MG63 (cell line): ENCODE results near the gene MEG3. TPM values are rescaled to one million over a fixed set of nuclear protein-coding genes. Genes with fewer than 3 reads are reported as not detected.

Experiments used
- DNase-seq: peaks from one replicate; pipeline ENCODE4 v3.0.0-alpha.2; 2020
- H3K27me3 ChIP-seq: fragments of 250-450 bp; sonication (Bioruptor Pico); 2 replicates; pipeline ENCODE4 v1.5.1; 2020; ENCODE audit warnings: mild to moderate bottlenecking, moderate library complexity
- H3K36me3 ChIP-seq: fragments of 250-450 bp; sonication (Bioruptor Pico); 2 replicates; pipeline ENCODE4 v1.5.1; 2020; ENCODE audit warnings: mild to moderate bottlenecking, moderate library complexity
- H3K4me3 ChIP-seq: fragments of 250-450 bp; sonication (Bioruptor Pico); 2 replicates; pipeline ENCODE4 v1.5.1; 2020; ENCODE audit warnings: mild to moderate bottlenecking, moderate library complexity
- H3K9me3 ChIP-seq: fragments of 250-450 bp; sonication (Bioruptor Pico); 2 replicates; pipeline ENCODE4 v1.5.1; 2020; ENCODE audit warnings: mild to moderate bottlenecking, moderate library complexity
- total RNA-seq: library from RNA; depleted of rRNA; stranded (reverse); fragments of >200 nt; shearing (Covaris generic); gene quantifications from 2 replicates; pipeline ENCODE4 v1.2.3, GENCODE V29; 2014; ENCODE audit warnings: low replicate concordance

Gene MEG3
- total RNA-seq, 1 experiment from 2014 or later, result not detected

DNA sequence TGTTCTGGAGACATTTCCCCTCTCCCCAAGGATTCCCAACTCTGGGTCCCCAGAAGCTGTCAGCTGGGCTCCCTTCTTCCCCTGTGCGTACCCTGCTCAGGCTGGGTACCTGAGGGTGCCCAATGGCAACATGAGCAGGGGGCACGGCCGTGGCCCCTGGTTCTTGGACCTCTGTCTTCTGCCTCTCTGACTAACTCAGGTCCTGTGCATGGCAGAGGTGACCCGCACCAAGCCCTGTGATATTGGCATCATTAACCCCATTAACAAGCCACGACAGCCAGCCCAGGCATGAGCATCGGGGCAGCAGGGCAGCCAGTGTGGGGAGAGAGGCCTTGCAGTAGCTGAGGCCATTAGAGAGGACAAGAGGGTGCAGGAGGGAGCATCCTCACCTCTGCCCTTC is 49.2 kb downstream of the MEG3 start:
- no peak for DNase-seq
- H3K4me3 ChIP-seq, result no peak overlapping the region
- no peaks in the 10 kb centered on the region for H3K27me3 ChIP-seq
- H3K9me3 ChIP-seq, result no peaks in the 10 kb centered on the region
- H3K36me3 ChIP-seq, result no peaks in the 10 kb centered on the region

DNA sequence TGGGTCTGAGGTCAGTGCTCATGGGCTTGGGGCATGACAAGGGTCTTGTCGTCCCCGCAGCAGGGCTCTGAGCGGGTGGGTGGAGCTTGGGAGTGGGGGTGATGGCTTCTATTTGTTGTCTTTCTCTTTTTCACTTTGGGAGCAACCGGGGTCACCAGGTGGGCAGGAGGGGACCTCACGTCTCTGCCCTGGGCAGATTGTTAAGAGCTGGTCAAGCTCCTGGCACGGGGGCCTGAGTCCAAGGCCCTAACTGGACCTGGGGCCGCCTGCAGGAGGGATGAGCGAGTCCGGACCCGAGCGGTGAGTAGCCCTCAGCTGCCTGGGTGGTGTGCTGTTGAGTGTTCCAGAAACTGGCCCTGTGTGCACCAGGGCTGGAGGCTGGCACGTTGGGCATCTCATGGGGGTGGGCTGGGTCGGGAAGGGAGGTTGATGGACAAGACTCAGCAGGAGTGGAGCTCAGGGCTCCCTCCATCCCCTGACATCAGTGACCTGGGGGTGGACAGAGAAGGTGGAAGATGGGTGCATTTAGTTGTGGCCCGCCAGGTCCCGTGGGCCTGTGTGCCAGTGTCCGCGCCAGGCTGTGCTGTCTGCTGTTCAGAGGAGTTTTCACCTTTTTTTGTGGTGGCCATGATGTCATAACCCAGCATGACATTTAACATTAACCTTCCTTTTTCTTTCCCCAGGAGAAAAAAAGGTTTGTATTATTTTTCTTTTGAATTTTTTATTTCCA is 50.1 kb downstream of the MEG3 start:
- H3K36me3 ChIP-seq, result no peaks in the 10 kb centered on the region
- DNase-seq, result no peak
- H3K4me3 ChIP-seq, result no peak overlapping the region
- no peaks in the 10 kb centered on the region for H3K9me3 ChIP-seq
- H3K27me3 ChIP-seq, result no peaks in the 10 kb centered on the region

DNA sequence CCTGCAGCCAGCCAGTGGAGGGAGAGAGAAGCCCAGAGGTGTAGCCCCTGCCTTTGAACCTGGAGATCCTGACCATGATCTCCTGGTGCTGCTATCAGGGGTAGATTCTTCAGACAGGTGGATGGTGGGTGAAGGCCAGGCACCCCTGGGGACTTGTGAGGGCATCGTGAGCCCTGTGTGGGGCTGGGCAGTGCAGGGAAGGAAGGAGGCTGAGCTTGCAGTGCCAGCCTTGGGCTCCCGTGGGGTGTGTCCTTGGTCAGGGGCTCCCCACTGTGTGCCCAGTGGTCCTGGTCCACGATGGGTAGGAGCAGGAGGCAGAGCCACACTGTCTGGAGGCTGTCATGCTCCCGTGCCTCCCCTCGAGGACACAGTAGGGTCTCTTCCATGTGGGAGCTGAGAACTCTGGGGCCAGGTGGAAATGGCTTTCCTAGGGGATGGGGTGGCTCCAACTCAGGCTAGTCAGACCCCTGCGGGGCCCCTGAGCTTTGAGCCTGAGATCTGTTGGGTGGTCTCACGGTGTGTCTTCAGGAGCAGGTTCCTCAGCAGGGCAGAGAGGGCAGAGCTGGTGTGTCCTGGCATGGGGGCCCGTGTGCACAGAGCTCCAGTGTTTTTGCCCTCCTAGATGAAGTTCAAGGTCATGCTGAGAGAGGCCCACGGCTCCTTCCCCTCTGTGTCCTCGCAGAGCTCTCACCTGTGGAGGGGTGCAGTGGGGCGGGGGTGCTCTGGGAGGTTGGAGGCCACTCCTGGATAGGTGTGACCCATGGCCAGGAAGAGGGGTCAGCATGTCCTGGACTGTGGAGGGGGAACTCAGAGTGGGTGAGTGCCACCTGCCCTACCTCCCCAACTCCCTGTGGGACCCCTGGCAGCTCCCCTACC is 52.6 kb downstream of the MEG3 start:
- H3K27me3 ChIP-seq, result no peaks in the 10 kb centered on the region
- H3K4me3 ChIP-seq, result no peak overlapping the region
- no peaks in the 10 kb centered on the region for H3K36me3 ChIP-seq
- no peaks in the 10 kb centered on the region for H3K9me3 ChIP-seq
- DNase-seq, result no peak

DNA sequence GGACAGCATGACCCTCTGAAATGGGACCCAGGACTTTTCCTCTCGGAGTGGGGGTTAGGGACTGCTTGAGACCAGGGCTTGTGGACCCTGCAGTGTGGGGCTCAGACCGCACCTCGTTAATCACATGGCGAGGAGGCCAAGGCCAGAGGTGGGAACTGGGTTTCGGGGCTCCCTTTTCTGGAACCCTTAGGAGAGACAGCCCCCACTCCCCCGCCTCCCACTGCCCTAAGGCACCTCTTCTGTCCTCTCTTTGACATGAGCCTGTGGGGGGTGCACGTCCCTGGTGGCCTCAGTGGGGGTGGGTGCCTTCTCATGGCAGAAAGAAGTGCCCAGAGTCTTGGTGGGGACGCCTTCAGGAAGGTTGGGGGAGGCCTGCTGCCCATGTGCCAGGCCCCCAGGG is 53.3 kb downstream of the MEG3 start:
- no peak for DNase-seq
- Histone ChIP-seq H3K36me3 (no peaks in the 10 kb centered on the region), H3K9me3 (no peaks in the 10 kb centered on the region), H3K4me3 (no peak overlapping the region), H3K27me3 (no peaks in the 10 kb centered on the region)

DNA sequence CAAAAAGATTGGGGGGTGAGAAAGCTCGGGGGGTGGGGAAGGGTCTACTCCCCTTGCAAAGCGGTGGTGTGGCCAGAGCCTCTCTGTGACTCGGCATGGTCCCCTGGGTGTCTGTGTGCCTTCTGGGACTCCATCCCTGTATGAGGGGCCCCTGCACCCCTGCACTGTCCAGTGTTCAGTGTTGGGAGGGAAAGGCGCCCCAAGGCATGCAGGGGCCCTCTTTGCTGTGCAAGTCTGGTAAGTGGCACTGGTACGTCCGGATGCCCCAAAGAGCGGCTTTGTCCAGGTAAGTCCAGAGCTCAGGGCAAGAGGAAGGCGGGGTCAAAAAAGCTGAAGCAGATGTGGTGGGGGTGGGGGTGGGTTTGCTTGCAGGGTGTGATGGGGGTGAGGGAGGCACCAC is 53.9 kb downstream of the MEG3 start:
- no peaks in the 10 kb centered on the region for H3K27me3 ChIP-seq
- H3K9me3 ChIP-seq, result no peaks in the 10 kb centered on the region
- DNase-seq, result no peak
- no peak overlapping the region for H3K4me3 ChIP-seq
- no peaks in the 10 kb centered on the region for H3K36me3 ChIP-seq

DNA sequence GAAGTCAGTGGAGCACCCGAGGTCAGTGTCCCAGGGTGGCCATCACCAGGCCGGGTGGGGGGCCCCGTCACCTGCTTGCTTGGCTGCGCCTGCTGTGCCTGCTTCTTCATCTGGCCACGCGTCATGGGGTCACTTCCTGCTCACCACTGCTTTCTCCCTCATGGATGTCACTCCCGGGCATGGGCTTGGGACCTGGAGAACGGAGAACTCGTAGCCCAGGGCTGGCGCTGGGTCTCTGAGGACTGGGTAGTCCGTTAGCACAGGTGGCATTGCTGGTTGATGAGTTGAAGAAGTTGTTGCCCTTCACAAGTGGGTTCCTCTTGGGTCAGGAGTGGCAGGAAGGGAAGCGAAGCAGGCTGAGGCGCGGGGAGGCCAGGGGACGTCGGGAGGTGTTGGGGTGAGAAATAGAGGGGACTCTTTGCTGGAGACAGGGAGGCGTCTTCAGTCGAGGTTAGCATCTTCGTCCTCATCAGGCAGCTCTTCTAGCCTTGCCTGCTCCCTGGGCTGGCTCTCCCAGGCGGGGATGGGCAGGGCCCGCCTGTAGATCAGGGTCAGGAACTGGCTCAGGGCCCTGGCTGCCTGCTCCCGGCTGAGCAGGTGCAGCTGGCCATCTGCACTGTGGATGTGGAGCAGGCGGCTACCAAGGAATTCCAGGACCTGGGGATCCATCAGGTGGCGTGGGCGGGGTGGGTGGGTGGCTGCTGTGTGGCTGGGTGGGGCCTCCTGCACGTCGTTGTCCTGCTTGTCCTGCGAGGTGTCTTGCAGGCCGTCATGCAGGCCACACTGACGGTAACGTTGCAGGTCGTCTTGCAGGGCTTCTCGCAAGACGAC is 54.6 kb downstream of the MEG3 start:
- no peaks in the 10 kb centered on the region for H3K36me3 ChIP-seq
- H3K27me3 ChIP-seq, result no peaks in the 10 kb centered on the region
- no peak for DNase-seq
- H3K4me3 ChIP-seq, result no peak overlapping the region
- H3K9me3 ChIP-seq, result no peaks in the 10 kb centered on the region

DNA sequence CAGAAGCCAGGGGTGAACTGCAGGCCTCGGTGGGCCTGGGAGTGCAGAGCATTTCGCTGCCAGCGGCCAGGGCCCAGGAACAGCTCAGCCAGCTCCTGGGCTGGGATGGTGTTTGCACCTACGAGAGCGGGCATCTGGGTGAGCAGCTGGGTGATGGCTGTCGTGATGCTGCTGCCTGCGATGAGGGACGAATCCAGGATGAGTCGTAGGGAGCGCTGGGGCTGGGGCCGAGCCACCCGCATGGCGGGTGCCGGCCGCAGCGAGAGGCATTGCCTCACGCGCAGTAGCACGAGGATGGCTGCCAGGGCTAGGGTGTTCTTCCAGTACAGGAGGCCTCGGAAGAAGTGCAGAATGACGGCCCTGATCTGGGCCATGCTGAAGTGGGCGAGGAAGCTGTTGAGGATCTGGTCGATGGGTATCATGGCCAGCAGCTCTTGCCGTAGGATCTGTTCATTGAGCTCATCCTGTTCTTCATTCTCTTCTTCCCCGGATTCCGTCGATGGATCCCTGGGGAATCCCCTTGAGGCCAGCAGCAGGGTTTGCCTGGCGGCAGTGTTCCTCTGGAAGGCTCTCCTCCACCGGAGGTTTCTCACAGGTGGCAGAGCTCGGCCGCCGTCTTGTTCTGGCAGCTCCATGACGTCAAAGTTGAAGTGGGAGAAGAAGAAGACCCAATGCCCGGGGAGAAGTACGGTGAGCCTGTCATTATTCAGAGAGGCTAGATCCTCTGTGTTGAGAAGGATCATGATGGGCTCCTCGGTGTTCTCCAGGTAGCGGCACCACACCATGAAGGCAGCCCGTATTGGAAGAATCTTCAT is 55.5 kb downstream of the MEG3 start:
- H3K9me3 ChIP-seq, result no peaks in the 10 kb centered on the region
- H3K27me3 ChIP-seq, result no peaks in the 10 kb centered on the region
- no peak overlapping the region for H3K4me3 ChIP-seq
- DNase-seq, result no peak
- H3K36me3 ChIP-seq, result no peaks in the 10 kb centered on the region

DNA sequence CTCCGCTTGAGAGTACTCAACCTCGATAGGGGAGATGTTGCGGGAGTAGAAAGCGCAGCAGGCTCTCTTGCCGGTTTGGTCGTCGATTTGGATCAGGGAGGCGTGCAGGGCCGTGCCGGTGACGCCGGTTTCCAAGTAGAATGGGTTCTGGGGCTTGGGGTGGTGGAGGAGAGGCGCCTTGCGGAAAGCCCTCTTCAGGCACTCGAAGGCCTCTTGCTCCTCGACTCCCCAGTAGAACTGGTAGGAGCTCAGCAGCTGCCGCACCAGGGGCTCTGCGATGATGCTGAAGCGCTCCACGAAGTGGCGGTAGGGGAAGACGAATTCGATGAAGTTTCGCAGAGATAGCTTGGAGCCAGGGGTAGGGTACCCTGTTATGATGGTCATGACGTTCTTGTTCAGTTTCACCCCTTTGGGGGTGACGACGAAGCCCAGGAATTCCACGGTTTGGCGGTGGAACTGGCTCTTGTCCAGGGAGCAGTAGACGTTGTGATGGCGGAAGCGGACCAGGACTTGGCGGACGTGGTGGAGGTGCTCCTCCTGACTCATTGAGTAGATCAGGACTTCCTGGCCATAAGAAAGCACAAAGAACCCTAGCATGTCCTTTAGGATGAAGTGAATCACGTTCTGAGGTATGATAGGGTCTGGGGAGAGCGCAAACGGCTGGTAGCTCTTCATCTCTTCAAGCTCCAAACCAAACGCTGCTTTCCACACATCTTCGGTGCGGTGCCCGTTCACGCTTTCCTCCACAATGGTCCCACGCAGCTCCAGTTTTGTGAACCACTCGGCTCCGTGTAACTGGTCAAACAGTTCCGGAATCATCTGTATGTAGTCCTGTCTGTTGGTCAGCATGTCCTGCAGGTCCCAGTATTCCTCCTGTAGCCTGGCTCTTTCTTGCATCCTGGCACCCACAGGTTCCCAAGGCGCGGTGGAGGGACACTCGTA is 56.4 kb downstream of the MEG3 start:
- Histone ChIP-seq H3K4me3 (no peak overlapping the region), H3K9me3 (no peaks in the 10 kb centered on the region), H3K36me3 (no peaks in the 10 kb centered on the region), H3K27me3 (no peaks in the 10 kb centered on the region)
- DNase-seq, result no peak

DNA sequence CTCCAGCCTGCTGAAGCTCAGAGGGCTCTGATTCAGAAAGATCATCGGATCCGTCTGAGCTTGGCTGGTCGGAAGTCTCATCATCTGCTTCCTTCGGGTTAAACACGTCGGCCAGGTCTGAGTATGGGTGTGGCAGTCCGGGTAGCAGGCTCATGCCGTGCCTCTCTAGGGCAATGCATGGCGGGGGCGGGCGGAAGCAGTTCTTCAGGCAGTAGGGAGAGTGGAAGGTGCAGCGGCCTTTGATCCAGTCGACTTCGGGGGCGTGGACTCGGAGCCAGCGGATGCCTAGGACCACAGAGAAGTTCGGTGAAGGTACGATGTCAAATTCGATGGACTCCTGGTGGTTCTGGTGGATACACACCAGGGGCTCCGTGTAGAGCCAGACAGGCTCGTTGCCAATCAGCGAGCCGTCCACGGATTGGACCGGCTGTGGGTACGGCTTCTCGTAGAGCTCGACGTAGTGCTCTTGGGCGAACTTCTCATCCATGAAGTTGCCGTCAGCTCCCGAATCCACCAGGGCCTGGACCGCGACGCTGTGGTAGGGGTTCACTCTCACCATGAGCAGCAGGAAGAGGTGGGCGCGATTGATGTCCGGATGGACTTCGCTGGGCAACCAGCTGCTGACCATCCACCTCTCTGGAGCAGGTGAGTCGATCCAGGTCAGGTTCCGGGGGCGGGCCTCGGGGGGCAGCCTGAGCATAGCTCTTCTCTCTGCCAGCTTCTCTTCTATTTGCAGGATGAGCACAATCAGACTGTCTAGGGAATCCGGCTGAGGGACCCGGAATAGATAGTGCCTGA is 57.3 kb downstream of the MEG3 start:
- H3K4me3 ChIP-seq, result no peak overlapping the region
- no peaks in the 10 kb centered on the region for H3K36me3 ChIP-seq
- no peaks in the 10 kb centered on the region for H3K27me3 ChIP-seq
- no peak for DNase-seq
- H3K9me3 ChIP-seq, result no peaks in the 10 kb centered on the region

DNA sequence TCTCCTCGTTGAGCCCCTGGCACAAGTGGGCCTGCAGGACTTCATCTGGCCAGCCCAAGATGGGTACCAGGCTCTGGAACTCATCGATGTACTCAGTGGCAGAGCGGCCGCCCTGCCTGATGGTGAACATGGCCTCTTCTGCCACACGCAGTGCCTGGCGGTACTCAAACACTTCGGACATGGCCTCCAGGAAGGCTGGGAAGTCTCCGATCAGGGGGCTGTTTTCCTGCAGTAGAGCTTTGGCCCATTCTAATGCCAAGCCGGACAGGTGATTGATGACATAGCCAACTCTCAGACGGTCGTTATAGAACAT is 57.8 kb downstream of the MEG3 start:
- Histone ChIP-seq H3K27me3 (no peaks in the 10 kb centered on the region), H3K9me3 (no peaks in the 10 kb centered on the region), H3K4me3 (no peak overlapping the region), H3K36me3 (no peaks in the 10 kb centered on the region)
- no peak for DNase-seq

DNA sequence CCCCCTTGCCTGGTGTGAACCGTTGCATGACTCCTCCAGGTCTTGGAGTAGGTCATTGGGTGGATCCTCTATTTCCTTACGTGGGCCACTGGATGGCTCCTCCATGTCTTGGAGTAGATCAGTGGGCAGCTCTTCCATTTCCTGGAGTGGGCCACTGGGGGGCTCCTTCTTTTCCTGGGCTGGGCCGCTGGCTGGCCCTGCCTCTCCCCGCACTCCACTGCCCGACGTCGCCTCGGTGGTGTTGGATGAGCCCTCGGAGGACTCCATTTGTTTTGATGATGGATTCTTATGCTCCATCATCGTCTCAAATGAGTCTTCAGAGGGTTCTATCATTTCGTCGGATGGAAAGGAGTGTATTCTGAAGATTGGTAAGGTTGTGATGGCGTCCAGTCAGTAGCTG is 58.5 kb downstream of the MEG3 start:
- Histone ChIP-seq H3K27me3 (no peaks in the 10 kb centered on the region), H3K4me3 (no peak overlapping the region), H3K9me3 (no peaks in the 10 kb centered on the region), H3K36me3 (no peaks in the 10 kb centered on the region)
- DNase-seq, result no peak

DNA sequence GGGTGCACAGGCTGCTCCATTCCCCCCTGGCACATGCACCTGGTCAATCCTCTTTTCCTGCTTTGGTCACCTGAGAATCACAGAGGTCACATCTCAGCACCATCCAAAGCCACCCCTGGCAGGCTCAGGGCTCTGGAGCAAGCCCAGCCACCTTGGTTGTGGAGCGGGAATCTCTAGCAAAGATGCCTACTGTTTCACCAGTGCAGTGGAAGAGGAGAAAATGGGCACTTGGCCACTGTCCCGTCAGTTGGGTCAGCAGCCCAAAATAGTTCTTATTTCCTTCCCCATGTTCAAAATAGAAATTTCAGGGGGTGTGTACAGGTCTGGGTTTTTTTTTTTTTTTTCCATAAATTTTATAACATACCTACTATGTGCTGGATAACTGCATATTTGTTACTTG is 59.3 kb downstream of the MEG3 start:
- H3K27me3 ChIP-seq, result no peaks in the 10 kb centered on the region
- no peaks in the 10 kb centered on the region for H3K9me3 ChIP-seq
- H3K4me3 ChIP-seq, result no peak overlapping the region
- no peaks in the 10 kb centered on the region for H3K36me3 ChIP-seq
- no peak for DNase-seq

DNA sequence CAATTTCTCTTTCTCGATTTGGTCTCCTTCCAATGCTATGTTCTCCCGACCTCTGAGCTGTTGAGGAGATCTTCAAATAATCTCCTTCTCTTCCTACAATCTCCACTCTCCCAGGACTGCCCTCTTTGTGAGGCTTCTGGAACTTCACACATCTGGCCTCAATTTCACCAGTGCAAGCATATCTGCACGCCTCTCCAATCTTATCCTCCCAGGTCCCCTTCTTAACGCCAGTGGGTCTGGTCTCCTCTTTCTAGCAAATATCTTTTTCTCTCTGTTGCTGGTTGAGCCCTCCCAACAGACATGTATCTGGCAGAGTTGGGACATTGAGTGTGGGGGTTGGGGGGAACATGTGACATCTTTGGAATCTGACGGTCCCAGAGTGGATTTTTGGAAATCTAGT is 59.7 kb downstream of the MEG3 start:
- H3K9me3 ChIP-seq, result no peaks in the 10 kb centered on the region
- H3K4me3 ChIP-seq, result no peak overlapping the region
- H3K36me3 ChIP-seq, result no peaks in the 10 kb centered on the region
- H3K27me3 ChIP-seq, result no peaks in the 10 kb centered on the region
- no peak for DNase-seq

DNA sequence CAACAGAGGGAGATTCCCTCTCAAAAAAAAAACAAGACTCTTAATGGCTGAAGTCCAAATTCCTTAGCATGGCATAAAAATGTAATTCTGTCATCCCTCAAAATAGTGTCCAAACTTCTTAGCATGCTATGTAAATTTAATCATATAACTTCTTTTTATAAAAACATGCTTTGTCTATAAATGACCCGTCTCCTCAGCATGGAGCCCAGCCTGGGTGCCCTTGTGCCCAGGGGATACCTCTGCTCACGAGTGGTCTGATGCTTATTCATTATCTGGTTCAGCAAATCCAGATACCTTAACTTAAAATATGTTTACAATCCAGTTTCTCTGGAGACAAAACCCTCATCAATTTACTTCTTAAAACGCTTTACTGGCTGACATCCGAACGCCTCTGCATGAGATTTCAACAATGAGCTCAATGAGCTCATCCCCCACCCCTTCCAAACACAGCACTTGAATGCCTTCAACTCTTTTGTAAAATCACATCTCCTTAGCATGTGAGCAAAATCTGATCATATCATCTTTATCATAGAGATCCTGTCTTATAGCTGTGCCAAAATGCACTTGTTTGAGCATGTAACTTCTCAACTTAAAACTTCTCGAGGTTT is 61.9 kb downstream of the MEG3 start:
- Histone ChIP-seq H3K9me3 (no peaks in the 10 kb centered on the region), H3K4me3 (no peak overlapping the region), H3K36me3 (no peaks in the 10 kb centered on the region), H3K27me3 (no peaks in the 10 kb centered on the region)
- DNase-seq, result no peak
